ENCODE measurements around the gene ANO8. TPM values are rescaled to one million over a fixed set of nuclear protein-coding genes. Genes with fewer than 3 reads are reported as not detected.

Gene ANO8
- total RNA-seq, 2 experiments from 2014 or later: 13.6 to 16.4 TPM

DNA sequence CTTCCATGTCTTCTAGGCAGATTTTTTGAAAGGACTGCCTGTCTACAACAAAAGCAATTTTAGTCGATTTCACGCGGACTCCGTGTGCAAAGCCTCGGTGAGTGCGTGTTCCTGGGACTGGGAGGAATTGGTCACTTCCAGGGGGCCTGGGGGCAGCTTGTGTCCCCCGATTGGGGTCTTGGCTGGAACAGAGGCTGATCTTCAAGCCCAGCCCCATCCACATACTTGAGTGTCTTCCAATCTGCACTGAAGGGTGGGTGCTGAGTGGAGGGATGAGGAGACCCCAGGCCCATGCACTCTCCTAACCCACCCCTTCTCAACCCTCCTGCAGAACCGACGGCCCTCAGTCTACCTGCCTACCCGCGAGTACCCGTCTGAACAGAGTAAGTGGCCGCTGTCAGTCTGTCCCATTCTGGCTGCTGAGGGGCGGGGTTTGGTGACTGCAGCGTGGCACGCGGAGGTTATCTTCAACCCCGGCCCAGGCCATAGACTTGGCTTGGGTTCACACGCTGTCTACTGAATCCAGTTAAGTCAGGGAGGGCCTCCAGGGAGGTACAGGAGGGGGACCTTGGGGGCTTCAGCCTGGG, 20.6 kb downstream of the ANO8 start:
- peaks cover 21% of the 10 kb centered on the region for H3K4me1 Mint-ChIP-seq (ENCODE audit: low read depth)
- no peak overlapping the region for H3K4me3 Mint-ChIP-seq
- peaks cover 21% of the 10 kb centered on the region for H3K36me3 Mint-ChIP-seq (ENCODE audit: low read depth)
- no peaks in the 10 kb centered on the region for H3K27me3 Mint-ChIP-seq (ENCODE audit: low read depth)
- no peak overlapping the region for H3K27ac Mint-ChIP-seq
- H3K9me3 Mint-ChIP-seq (ENCODE audit: insufficient read depth): no peaks in the 10 kb centered on the region
- ChIA-PET CTCF (no interaction called here), POLR2A (no interaction called here)
- ATAC-seq (no peak), DNase-seq (no peak)

- Mint-ChIP-seq H3K27me3 (ENCODE audit: low read depth) (no peaks in the 10 kb centered on the region), H3K9me3 (ENCODE audit: insufficient read depth) (no peaks in the 10 kb centered on the region), H3K4me1 (ENCODE audit: low read depth) (peaks cover 31% of the 10 kb centered on the region), H3K4me3 (no peak overlapping the region), H3K36me3 (ENCODE audit: low read depth) (peaks cover 27% of the 10 kb centered on the region), H3K27ac (no peak overlapping the region)
- ChIA-PET CTCF (interaction anchor here (1.1 kb wide), 1 partner anchor 8 kb away, joined by 3 read pairs; no protein-coding TSS in a partner anchor), POLR2A (interaction anchor here (0.7 to 1.9 kb wide), 5 partner anchors 9 to 30 kb away, joined by 3 to 9 read pairs (median 3); no protein-coding TSS in a partner anchor)
- ATAC-seq: no peak
- DNase-seq: no peak
Observed at GRCh38 chr19:17312189-17313113, 22.2 kb downstream of the ANO8 start.

DNA sequence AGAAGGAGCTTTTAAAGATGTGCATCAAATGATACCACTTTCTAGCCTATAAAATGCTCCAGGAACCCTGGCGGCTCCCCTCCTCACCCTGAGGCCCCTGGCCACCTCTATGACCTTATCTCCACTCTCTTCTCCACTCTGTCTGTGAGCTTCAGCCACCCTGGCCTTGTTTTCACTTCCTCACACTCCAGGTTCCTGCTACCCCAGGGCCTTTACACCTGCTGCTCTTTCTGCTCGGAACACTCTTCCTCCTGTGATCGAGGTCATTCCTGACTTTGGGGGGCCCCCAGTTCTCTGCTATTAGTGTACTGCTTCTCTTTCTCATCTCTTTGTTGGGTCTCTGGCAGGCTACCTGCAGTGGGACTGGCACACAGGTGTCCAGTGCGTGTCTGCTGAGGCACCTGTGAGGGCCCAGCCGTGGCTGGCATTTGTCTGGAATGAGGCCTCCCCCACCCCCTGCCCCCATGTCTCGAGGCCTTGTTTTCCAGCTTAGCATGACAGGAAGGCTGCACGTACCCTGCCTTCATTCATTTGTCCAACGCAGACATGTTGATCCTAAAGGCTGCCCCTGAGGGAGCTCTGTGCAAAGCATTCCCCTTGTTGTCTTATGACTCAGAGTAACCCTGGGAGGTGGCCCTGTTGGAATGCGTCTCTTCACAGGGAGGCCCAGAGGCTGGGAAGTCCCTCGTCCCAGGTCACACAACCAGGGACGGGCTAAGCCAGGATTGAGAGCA, 23.0 kb downstream of the ANO8 start:
- no peak overlapping the region for H3K4me3 Mint-ChIP-seq
- peaks cover 28% of the 10 kb centered on the region for H3K36me3 Mint-ChIP-seq (ENCODE audit: low read depth)
- no peak for DNase-seq
- ChIA-PET POLR2A (interaction anchor here (1.4 to 1.9 kb wide), 2 partner anchors 10 to 13 kb away, joined by 3 to 9 read pairs; no protein-coding TSS in a partner anchor), CTCF (no interaction called here)
- no peaks in the 10 kb centered on the region for H3K9me3 Mint-ChIP-seq (ENCODE audit: insufficient read depth)
- H3K27ac Mint-ChIP-seq: peak overlapping the region; percentile 39
- H3K4me1 Mint-ChIP-seq (ENCODE audit: low read depth): peaks cover 38% of the 10 kb centered on the region
- H3K27me3 Mint-ChIP-seq (ENCODE audit: low read depth): no peaks in the 10 kb centered on the region
- ATAC-seq: no peak

- H3K27ac Mint-ChIP-seq: peak overlapping the region; percentile 98
- H3K4me3 Mint-ChIP-seq: peak overlapping the region; percentile 97
- ChIA-PET CTCF (interaction anchor here (1.0 to 4.8 kb wide), 4 partner anchors 17 to 156 kb away, joined by 3 to 27 read pairs (median 8); partner anchors contain the start of gene ANO8), POLR2A (interaction anchor here (1.3 to 1.5 kb wide), 2 partner anchors 26 to 96 kb away, joined by 3 to 6 read pairs; partner anchors contain the start of gene BST2)
- peaks cover 22% of the 10 kb centered on the region for H3K36me3 Mint-ChIP-seq (ENCODE audit: low read depth)
- DNase-seq (no peak), ATAC-seq (no peak)
- H3K4me1 Mint-ChIP-seq (ENCODE audit: low read depth): peaks cover 49% of the 10 kb centered on the region
- no peaks in the 10 kb centered on the region for H3K27me3 Mint-ChIP-seq (ENCODE audit: low read depth)
- no peaks in the 10 kb centered on the region for H3K9me3 Mint-ChIP-seq (ENCODE audit: insufficient read depth)
Observed at GRCh38 chr19:17309965-17310461, 24.6 kb downstream of the ANO8 start.

DNA sequence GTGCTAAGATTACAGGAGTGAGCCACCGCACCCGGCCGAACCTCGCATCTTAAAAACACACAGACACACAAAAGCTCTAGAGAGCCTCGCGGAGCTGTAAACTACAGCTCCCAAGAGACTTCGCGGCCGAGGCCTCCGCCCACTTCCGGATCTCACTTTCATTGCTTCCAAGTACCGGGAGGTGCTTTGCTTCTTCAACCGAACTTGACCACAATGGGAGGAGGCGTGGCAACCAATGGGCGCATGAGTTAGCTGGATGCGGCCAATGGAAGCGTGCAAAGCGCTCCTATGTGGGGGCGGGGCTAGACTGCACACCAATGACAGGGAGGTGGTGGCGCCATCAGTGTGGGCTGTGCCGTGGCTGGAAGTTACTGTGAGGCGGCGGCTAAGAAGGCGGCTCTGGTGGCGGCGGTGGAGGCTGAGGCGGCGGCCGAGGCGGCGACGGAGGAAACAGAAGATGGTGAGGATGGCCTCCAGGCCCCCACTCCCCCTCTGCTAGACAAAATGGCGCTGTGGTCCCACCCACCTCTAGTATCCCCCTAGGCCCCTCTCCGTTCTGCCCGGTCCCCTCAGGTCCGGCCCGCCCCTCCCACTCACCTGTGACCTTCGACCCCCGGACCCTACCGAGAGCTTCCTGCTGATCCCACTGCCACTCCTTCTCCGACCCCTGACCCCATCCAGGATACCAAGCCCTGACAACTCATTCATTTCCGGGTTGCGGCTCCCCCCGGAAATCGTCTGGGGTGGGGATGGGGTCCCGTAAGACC, 25.3 kb downstream of the ANO8 start, which contains the start of gene DDA1:
DDA1 (plus strand) TSS at position 366 of the 767 bp plus-strand sequence; CDS start at position 458, 92 bp downstream.
- H3K9me3 Mint-ChIP-seq (ENCODE audit: insufficient read depth): no peaks in the 10 kb centered on the region
- peak within 1 kb of the TSS; percentile 98 for H3K27ac Mint-ChIP-seq
- peaks cover 20% of the 10 kb centered on the region for H3K36me3 Mint-ChIP-seq (ENCODE audit: low read depth)
- ATAC-seq (peak; percentile 87), DNase-seq (peak; percentile 100)
- H3K27me3 Mint-ChIP-seq (ENCODE audit: low read depth): no peaks in the 10 kb centered on the region
- peaks cover 56% of the 10 kb centered on the region for H3K4me1 Mint-ChIP-seq (ENCODE audit: low read depth)
- POLR2A ChIA-PET: interaction anchor here (0.5 to 1.7 kb wide), 8 partner anchors 9 to 233 kb away, joined by 3 to 6 read pairs (median 3); partner anchors contain the start of genes BABAM1 and BST2
- H3K4me3 Mint-ChIP-seq: peak within 1 kb of the TSS; percentile 97
- CTCF ChIA-PET: interaction anchor here (0.8 to 4.8 kb wide), 11 partner anchors 16 to 187 kb away, joined by 3 to 27 read pairs (median 3); partner anchors contain the start of genes ANKLE1, ANO8, BABAM1 and MVB12A

GRCh38 chr19:17307876-17308377, 26.7 kb downstream of the ANO8 start:
- Mint-ChIP-seq H3K9me3 (ENCODE audit: insufficient read depth) (no peaks in the 10 kb centered on the region), H3K27ac (peak overlapping the region; percentile 23), H3K4me3 (peak overlapping the region; percentile 90), H3K4me1 (ENCODE audit: low read depth) (peaks cover 64% of the 10 kb centered on the region), H3K27me3 (ENCODE audit: low read depth) (no peaks in the 10 kb centered on the region), H3K36me3 (ENCODE audit: low read depth) (peaks cover 14% of the 10 kb centered on the region)
- POLR2A ChIA-PET: interaction anchor here (1.7 kb wide), 1 partner anchor 18 kb away, joined by 4 read pairs; no protein-coding TSS in a partner anchor
- DNase-seq: no peak
- no peak for ATAC-seq
- CTCF ChIA-PET: interaction anchor here (1.7 to 4.8 kb wide), 4 partner anchors 26 to 82 kb away, joined by 5 to 27 read pairs (median 10); partner anchors contain the start of genes ANKLE1 and ANO8

DNA sequence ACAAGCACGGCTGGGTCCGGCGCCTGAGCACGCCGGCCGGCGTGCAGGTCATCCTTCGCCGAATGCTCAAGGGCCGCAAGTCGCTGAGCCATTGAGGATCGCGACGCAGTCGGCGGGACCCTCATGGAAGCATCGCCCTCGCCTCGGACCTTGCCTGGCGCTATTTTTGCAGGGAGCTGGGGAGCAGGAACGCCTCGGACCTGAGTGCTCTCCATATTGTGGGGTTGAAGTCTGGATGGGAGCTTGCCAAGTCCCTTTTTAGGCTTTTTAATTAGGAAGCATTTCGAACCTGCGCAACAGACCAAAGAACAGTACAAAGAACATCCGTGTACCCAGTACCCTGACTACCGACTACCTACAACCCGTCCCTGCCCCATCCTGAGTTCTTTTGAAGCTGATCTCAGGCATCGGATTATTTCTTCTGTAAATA, 28.4 kb downstream of the ANO8 start:
- H3K27me3 Mint-ChIP-seq (ENCODE audit: low read depth): no peaks in the 10 kb centered on the region
- ATAC-seq (no peak), DNase-seq (no peak)
- peak overlapping the region; percentile 90 for H3K4me3 Mint-ChIP-seq
- peaks cover 65% of the 10 kb centered on the region for H3K4me1 Mint-ChIP-seq (ENCODE audit: low read depth)
- POLR2A ChIA-PET: interaction anchor here (0.5 to 1.0 kb wide), 7 partner anchors 14 to 247 kb away, joined by 3 to 4 read pairs (median 3); partner anchors contain the start of gene BST2
- H3K9me3 Mint-ChIP-seq (ENCODE audit: insufficient read depth): no peaks in the 10 kb centered on the region
- peak overlapping the region; percentile 92 for H3K27ac Mint-ChIP-seq
- CTCF ChIA-PET: interaction anchor here (0.6 to 4.8 kb wide), 12 partner anchors 14 to 85 kb away, joined by 3 to 27 read pairs (median 3); partner anchors contain the start of genes ANO8 and USHBP1
- peaks cover 14% of the 10 kb centered on the region for H3K36me3 Mint-ChIP-seq (ENCODE audit: low read depth)

DNA sequence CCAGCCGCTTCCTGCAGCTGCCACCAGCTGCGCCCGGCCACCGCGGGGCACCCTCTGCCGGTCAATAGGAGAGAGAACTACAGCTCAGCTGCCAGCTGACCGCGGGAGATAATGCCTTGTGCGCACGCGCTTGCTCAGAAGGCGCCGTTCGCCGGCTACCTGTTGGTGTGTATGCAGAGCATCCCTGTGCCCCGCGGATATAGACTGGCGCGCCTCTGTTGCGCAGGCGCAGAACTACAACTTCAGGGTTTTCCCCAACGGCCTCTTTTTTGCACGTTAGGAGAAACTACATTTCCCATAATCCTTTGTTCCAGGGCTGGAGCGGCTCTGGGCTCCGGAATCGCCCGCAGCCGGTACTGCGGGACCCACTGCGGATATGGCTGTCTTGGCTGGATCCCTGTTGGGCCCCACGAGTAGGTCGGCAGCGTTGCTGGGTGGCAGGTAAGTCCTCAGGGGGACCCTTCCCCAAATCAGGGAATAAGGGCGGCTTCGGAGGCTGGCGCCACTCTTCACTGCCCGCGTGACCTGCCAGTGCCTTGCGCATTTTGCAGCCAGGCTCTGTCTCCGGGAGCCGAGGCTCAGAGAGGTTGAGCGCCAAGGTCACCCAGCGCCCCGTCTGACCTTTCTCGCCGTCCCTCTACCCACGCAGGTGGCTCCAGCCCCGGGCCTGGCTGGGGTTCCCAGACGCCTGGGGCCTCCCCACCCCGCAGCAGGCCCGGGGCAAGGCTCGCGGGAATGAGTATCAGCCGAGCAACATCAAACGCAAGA, 29.0 kb downstream of the ANO8 start, which contains the start of gene MRPL34:
MRPL34 (plus strand) TSS at position 356 of the 768 bp plus-strand sequence; CDS start at position 377, 21 bp downstream.
- Mint-ChIP-seq H3K9me3 (ENCODE audit: insufficient read depth) (no peaks in the 10 kb centered on the region), H3K27ac (peak within 1 kb of the TSS; percentile 92), H3K4me3 (peak within 1 kb of the TSS; percentile 90), H3K27me3 (ENCODE audit: low read depth) (no peaks in the 10 kb centered on the region), H3K36me3 (ENCODE audit: low read depth) (peaks cover 12% of the 10 kb centered on the region), H3K4me1 (ENCODE audit: low read depth) (peaks cover 61% of the 10 kb centered on the region)
- peak; percentile 72 for ATAC-seq
- ChIA-PET CTCF (interaction anchor here (0.6 to 4.8 kb wide), 22 partner anchors 13 to 215 kb away, joined by 3 to 27 read pairs (median 3); partner anchors contain the start of genes ANO8, USE1 and USHBP1), POLR2A (interaction anchor here (0.5 to 1.0 kb wide), 5 partner anchors 28 to 247 kb away, joined by 3 to 4 read pairs (median 3); partner anchors contain the start of gene GTPBP3)
- peak; percentile 98 for DNase-seq

DNA sequence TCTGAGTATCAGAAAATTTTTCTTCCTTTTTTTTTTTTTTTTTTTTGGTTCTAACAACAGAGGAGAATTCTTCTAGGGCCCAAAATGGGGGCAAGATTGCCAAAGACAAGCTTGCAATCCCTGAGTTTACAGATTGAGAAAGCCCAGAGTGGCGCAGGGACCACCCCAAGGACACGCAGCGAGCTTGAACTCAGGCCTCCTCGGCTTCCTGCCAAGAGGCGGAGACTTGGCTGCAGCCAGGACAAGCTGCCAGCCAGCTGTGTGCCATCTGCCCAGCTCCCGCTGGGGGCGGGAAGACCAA, 29.5 kb downstream of the ANO8 start:
- H3K27ac Mint-ChIP-seq: peak overlapping the region; percentile 92
- H3K36me3 Mint-ChIP-seq (ENCODE audit: low read depth): peaks cover 11% of the 10 kb centered on the region
- ATAC-seq: no peak
- peaks cover 55% of the 10 kb centered on the region for H3K4me1 Mint-ChIP-seq (ENCODE audit: low read depth)
- ChIA-PET POLR2A (interaction anchor here (0.8 to 0.9 kb wide), 2 partner anchors 29 to 32 kb away, joined by 3 read pairs; partner anchors contain the start of gene GTPBP3), CTCF (interaction anchor here (0.7 to 2.9 kb wide), 15 partner anchors 12 to 215 kb away, joined by 3 to 23 read pairs (median 4); partner anchors contain the start of genes USE1 and USHBP1)
- DNase-seq: no peak
- no peaks in the 10 kb centered on the region for H3K27me3 Mint-ChIP-seq (ENCODE audit: low read depth)
- H3K4me3 Mint-ChIP-seq: peak overlapping the region; percentile 90
- no peaks in the 10 kb centered on the region for H3K9me3 Mint-ChIP-seq (ENCODE audit: insufficient read depth)
